ENCODE measurements around the gene EAF1. TPM values are rescaled to one million over a fixed set of nuclear protein-coding genes. Genes with fewer than 3 reads are reported as not detected.

Gene EAF1
- polyA plus RNA-seq, 1 donor = 21.3 TPM

DNA sequence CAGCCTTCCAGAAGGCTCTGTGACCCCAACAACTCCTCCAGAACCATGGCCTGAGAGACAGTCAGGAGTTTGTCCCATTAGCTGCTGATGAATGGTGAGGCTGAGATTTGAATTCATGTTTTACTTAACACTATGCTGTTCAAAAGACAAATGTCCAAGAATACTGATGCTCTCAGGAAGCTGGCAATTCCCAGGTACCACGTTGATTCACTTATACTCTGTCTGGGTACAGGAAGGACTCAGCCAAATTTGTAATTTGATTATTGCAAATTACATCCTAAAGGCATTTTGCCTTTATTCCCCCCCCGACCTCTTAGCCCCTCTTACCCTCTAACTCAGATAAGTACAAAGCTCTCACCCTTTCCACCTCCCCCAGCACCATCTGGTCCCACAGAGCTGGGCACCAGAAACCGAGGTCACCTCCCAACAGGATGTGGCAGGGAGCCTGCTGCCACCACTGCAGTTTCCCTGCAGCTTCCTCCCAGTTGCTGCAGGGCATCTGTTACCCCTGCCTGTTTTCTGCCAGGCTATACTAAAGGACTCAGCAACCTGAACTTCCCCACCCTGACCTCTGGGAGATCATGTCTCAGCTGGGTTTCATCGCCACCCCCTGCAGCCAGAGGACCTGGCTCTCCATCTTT, 33.6 kb downstream of the EAF1 start:
- WGBS (ENCODE audit: insufficient coverage, low lambda C conversion rate) = no CpG with 5 or more reads among the region's 4 CpGs
- H3K36me3 ChIP-seq (ENCODE audit: control insufficient read depth, insufficient read depth, low read length) = no peaks in the 10 kb centered on the region

GRCh38 chr3:15462451-15462850, 35.1 kb downstream of the EAF1 start:
- no peaks in the 10 kb centered on the region for H3K36me3 ChIP-seq (ENCODE audit: control insufficient read depth, insufficient read depth, low read length)
- no peaks in the 10 kb centered on the region for H3K9me3 ChIP-seq (ENCODE audit: control insufficient read depth, low read depth, low read length)
- H3K27me3 ChIP-seq (ENCODE audit: control insufficient read depth, insufficient read depth, low read length) = no peaks in the 10 kb centered on the region
- no CpG with 5 or more reads among the region's 5 CpGs for WGBS (ENCODE audit: insufficient coverage, low lambda C conversion rate)
- DNase-seq = no peak
- no peaks in the 10 kb centered on the region for H3K4me1 ChIP-seq (ENCODE audit: control insufficient read depth, insufficient read depth, low read length)
- H3K4me3 ChIP-seq (ENCODE audit: low read length) = no peak overlapping the region
- no peak overlapping the region for H3K27ac ChIP-seq (ENCODE audit: low read length)

More for the DNA sequence above, 33.6 kb downstream of the EAF1 start:
- no peak overlapping the region for H3K4me3 ChIP-seq (ENCODE audit: low read length)
- H3K4me1 ChIP-seq (ENCODE audit: control insufficient read depth, insufficient read depth, low read length) = no peaks in the 10 kb centered on the region
- H3K9me3 ChIP-seq (ENCODE audit: control insufficient read depth, low read depth, low read length) = no peaks in the 10 kb centered on the region
- H3K27ac ChIP-seq (ENCODE audit: low read length) = no peak overlapping the region
- no peak for DNase-seq
- no peaks in the 10 kb centered on the region for H3K27me3 ChIP-seq (ENCODE audit: control insufficient read depth, insufficient read depth, low read length)

- Histone ChIP-seq H3K9me3 (ENCODE audit: control insufficient read depth, low read depth, low read length) (no peaks in the 10 kb centered on the region), H3K4me1 (ENCODE audit: control insufficient read depth, insufficient read depth, low read length) (no peaks in the 10 kb centered on the region), H3K4me3 (ENCODE audit: low read length) (no peak overlapping the region), H3K36me3 (ENCODE audit: control insufficient read depth, insufficient read depth, low read length) (no peaks in the 10 kb centered on the region), H3K27ac (ENCODE audit: low read length) (no peak overlapping the region), H3K27me3 (ENCODE audit: control insufficient read depth, insufficient read depth, low read length) (no peaks in the 10 kb centered on the region)
- DNase-seq = no peak
- 100% methylated on average over 1 of the region's 6 CpGs for WGBS (ENCODE audit: insufficient coverage, low lambda C conversion rate)
Measured at GRCh38 chr3:15465876-15466585, 38.6 kb downstream of the EAF1 start.

DNA sequence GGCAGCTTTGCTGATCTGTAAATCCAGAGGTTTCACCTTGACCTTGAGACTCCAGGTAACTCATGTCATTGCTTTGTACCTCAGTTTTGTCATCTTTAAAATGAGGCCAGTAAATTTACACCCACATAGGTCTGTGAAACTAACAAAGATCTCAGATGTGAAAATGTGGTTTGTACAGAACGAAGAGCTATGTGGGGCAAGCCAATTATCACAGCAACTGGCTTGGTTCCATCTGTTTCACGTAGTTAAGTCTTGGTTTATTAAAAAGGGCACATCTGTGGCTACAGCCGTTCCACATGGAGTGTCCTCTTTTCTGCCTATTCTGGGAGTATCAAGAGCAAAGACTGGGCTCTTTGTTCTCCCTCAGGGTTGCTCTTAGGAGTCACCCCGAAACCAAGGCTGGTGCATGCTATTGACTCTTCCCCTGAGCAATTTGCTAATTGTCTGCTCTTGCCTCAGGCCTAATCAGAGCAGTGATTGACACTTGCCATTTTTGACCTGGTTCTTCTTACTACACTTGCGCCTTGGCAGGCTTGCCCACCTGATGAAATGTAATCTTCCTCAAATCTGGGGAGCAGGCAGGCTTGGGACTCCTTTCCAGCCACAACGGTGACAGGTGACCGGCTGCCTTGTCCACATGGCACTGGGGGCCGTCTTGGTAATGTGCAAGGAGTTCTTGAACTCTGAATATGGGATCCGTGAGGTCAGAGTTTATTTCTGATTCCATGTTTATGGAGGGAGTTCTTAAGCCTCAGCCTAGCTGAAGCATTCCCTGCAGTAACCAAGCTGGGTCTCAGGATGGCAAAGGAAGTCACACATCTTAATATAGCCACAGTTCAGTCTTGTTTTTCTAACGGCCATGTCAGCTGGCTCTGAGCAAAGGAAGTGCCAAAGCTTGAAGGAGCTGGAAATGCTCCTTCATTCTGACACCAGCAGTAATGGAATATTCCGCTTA, 40.1 kb downstream of the EAF1 start:
- Histone ChIP-seq H3K4me1 (ENCODE audit: control insufficient read depth, insufficient read depth, low read length) (no peaks in the 10 kb centered on the region), H3K27me3 (ENCODE audit: control insufficient read depth, insufficient read depth, low read length) (no peaks in the 10 kb centered on the region), H3K36me3 (ENCODE audit: control insufficient read depth, insufficient read depth, low read length) (no peaks in the 10 kb centered on the region), H3K4me3 (ENCODE audit: low read length) (no peak overlapping the region), H3K27ac (ENCODE audit: low read length) (no peak overlapping the region), H3K9me3 (ENCODE audit: control insufficient read depth, low read depth, low read length) (no peaks in the 10 kb centered on the region)
- WGBS (ENCODE audit: insufficient coverage, low lambda C conversion rate) = 100% methylated on average over 1 of the region's 11 CpGs
- DNase-seq = no peak

GRCh38 chr3:15470261-15470660, 42.9 kb downstream of the EAF1 start:
- no peak overlapping the region for H3K27ac ChIP-seq (ENCODE audit: low read length)
- H3K36me3 ChIP-seq (ENCODE audit: control insufficient read depth, insufficient read depth, low read length) = no peaks in the 10 kb centered on the region
- no peaks in the 10 kb centered on the region for H3K9me3 ChIP-seq (ENCODE audit: control insufficient read depth, low read depth, low read length)
- DNase-seq = no peak
- H3K27me3 ChIP-seq (ENCODE audit: control insufficient read depth, insufficient read depth, low read length) = no peaks in the 10 kb centered on the region
- no peaks in the 10 kb centered on the region for H3K4me1 ChIP-seq (ENCODE audit: control insufficient read depth, insufficient read depth, low read length)
- no CpG with 5 or more reads among the region's 6 CpGs for WGBS (ENCODE audit: insufficient coverage, low lambda C conversion rate)
- H3K4me3 ChIP-seq (ENCODE audit: low read length) = no peak overlapping the region

DNA sequence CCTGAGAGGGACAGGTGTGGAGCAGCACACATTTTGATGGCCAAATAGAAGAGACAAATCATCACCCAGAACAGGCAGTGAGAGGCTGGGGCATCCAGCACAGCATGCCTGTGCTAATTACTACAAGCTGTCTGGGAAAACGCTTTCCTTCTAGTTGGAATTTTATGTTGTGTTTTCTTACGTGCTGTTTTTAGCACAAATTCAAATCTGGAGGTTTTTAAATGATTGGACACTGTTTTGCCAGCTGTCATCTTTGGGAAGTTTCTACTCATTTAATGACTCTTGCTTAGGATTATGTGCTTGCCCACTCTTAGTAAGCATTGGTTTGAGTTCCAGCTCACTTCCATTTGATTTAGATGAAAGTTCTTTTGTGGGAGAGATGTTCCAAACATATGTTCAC, 43.5 kb downstream of the EAF1 start:
- H3K36me3 ChIP-seq (ENCODE audit: control insufficient read depth, insufficient read depth, low read length) = no peaks in the 10 kb centered on the region
- DNase-seq = no peak
- H3K4me1 ChIP-seq (ENCODE audit: control insufficient read depth, insufficient read depth, low read length) = no peaks in the 10 kb centered on the region
- H3K4me3 ChIP-seq (ENCODE audit: low read length) = no peak overlapping the region
- H3K27me3 ChIP-seq (ENCODE audit: control insufficient read depth, insufficient read depth, low read length) = no peaks in the 10 kb centered on the region
- WGBS (ENCODE audit: insufficient coverage, low lambda C conversion rate) = 100% methylated on average over 2 of the region's 2 CpGs
- no peak overlapping the region for H3K27ac ChIP-seq (ENCODE audit: low read length)
- H3K9me3 ChIP-seq (ENCODE audit: control insufficient read depth, low read depth, low read length) = no peaks in the 10 kb centered on the region

- H3K9me3 ChIP-seq (ENCODE audit: control insufficient read depth, low read depth, low read length) = no peaks in the 10 kb centered on the region
Measured at GRCh38 chr3:15471861-15472260, 44.5 kb downstream of the EAF1 start.

DNA sequence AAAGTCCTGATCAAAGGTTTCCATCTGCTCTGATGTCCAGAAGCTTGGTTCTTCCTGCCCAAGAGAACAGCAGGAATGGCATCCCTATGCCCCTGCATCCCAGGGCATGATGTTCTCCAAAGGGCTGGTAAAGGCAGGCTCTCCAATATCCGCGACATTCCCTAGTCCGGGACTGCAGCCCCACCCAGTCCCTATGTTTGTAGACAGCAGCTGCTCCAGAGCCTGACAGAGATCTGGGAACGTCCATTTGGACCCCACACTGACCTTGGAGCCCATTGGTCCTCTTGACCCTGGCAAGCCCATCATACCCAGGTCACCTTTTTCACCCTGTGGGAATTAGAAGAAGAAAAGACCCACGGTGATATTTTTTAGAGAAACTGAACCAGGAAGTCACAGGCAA, 47.8 kb downstream of the EAF1 start:
- Histone ChIP-seq H3K4me3 (ENCODE audit: low read length) (no peak overlapping the region), H3K4me1 (ENCODE audit: control insufficient read depth, insufficient read depth, low read length) (no peaks in the 10 kb centered on the region), H3K36me3 (ENCODE audit: control insufficient read depth, insufficient read depth, low read length) (no peaks in the 10 kb centered on the region), H3K27ac (ENCODE audit: low read length) (no peak overlapping the region), H3K9me3 (ENCODE audit: control insufficient read depth, low read depth, low read length) (no peaks in the 10 kb centered on the region), H3K27me3 (ENCODE audit: control insufficient read depth, insufficient read depth, low read length) (no peaks in the 10 kb centered on the region)
- no CpG with 5 or more reads among the region's 5 CpGs for WGBS (ENCODE audit: insufficient coverage, low lambda C conversion rate)
- no peak for DNase-seq

More at GRCh38 chr3:15471861-15472260, 44.5 kb downstream of the EAF1 start:
- Histone ChIP-seq H3K4me1 (ENCODE audit: control insufficient read depth, insufficient read depth, low read length) (no peaks in the 10 kb centered on the region), H3K27me3 (ENCODE audit: control insufficient read depth, insufficient read depth, low read length) (no peaks in the 10 kb centered on the region), H3K36me3 (ENCODE audit: control insufficient read depth, insufficient read depth, low read length) (no peaks in the 10 kb centered on the region), H3K27ac (ENCODE audit: low read length) (no peak overlapping the region), H3K4me3 (ENCODE audit: low read length) (no peak overlapping the region)
- 60% methylated on average over 1 of the region's 3 CpGs for WGBS (ENCODE audit: insufficient coverage, low lambda C conversion rate)
- no peak for DNase-seq

GRCh38 chr3:15476378-15476777, 49.0 kb downstream of the EAF1 start:
- H3K36me3 ChIP-seq (ENCODE audit: control insufficient read depth, insufficient read depth, low read length) = no peaks in the 10 kb centered on the region
- no peaks in the 10 kb centered on the region for H3K9me3 ChIP-seq (ENCODE audit: control insufficient read depth, low read depth, low read length)
- no CpG with 5 or more reads among the region's 3 CpGs for WGBS (ENCODE audit: insufficient coverage, low lambda C conversion rate)
- H3K27me3 ChIP-seq (ENCODE audit: control insufficient read depth, insufficient read depth, low read length) = no peaks in the 10 kb centered on the region
- no peak overlapping the region for H3K27ac ChIP-seq (ENCODE audit: low read length)
- H3K4me1 ChIP-seq (ENCODE audit: control insufficient read depth, insufficient read depth, low read length) = no peaks in the 10 kb centered on the region
- DNase-seq = no peak
- no peak overlapping the region for H3K4me3 ChIP-seq (ENCODE audit: low read length)

GRCh38 chr3:15477951-15478639, 50.7 kb downstream of the EAF1 start:
- Histone ChIP-seq H3K4me3 (ENCODE audit: low read length) (no peak overlapping the region), H3K4me1 (ENCODE audit: control insufficient read depth, insufficient read depth, low read length) (no peaks in the 10 kb centered on the region), H3K36me3 (ENCODE audit: control insufficient read depth, insufficient read depth, low read length) (no peaks in the 10 kb centered on the region), H3K27ac (ENCODE audit: low read length) (no peak overlapping the region), H3K9me3 (ENCODE audit: control insufficient read depth, low read depth, low read length) (no peaks in the 10 kb centered on the region), H3K27me3 (ENCODE audit: control insufficient read depth, insufficient read depth, low read length) (no peaks in the 10 kb centered on the region)
- WGBS (ENCODE audit: insufficient coverage, low lambda C conversion rate) = 100% methylated on average over 1 of the region's 6 CpGs
- no peak for DNase-seq
